ENCODE measurements around the gene SNORC. TPM values are rescaled to one million over a fixed set of nuclear protein-coding genes. Genes with fewer than 3 reads are reported as not detected.

SNORC gene
- total RNA-seq, 1 donor from 2014 or later = 3.1 TPM

DNA sequence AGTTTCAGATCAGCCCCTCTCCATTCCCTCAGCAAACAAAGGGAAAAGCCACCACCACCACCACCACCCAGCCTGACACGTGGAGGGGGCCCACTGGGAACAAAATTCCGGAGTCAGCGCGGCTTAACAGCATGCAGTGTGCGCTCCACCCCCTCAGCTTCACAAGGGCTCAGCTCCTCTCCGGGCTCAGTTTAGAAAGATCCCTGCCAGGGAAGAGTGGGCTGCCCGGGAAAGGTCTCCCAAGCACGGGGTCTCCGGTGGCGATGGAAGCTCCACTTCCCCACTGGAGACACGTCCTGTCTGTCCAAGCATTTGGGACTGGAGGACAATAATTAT, 55.7 kb downstream of the SNORC start:
- H3K27me3 Mint-ChIP-seq (ENCODE audit: low read depth, unreplicated experiment) = peaks cover 58% of the 10 kb centered on the region

DNA sequence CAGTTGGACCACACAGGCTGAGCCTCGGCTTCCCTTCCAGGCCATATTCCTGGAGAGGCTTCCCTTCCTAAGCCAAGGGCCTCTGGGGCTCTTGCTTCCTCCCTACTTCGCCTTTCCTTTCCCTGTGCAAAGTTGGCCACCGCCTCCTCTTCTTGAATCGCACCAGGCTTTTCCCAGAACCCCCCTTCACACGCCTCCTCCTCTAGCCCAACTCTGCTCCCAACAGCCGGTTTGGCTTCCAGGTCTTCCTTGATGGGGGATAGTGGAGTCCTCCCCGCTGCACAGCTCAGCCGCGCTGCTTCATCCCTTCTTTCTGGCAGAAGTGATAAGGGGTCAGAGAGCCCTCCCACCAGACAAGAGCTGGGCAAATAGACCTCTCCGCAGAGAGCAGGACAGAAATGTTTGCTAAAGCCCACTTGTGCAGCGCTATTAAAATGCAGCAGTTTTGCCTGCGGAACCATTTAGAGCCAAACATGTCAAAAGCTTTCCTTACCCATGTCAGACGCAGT, 56.4 kb downstream of the SNORC start:
- Mint-ChIP-seq H3K36me3 (ENCODE audit: low read depth, unreplicated experiment) (peaks cover 1% of the 10 kb centered on the region), H3K4me3 (ENCODE audit: unreplicated experiment) (peak overlapping the region; percentile 72), H3K27ac (ENCODE audit: unreplicated experiment) (no peak overlapping the region), H3K9me3 (ENCODE audit: unreplicated experiment) (peaks cover 16% of the 10 kb centered on the region), H3K27me3 (ENCODE audit: low read depth, unreplicated experiment) (peaks cover 58% of the 10 kb centered on the region), H3K4me1 (ENCODE audit: low read depth, unreplicated experiment) (no peaks in the 10 kb centered on the region)
- Histone ChIP-seq H3K9me3 (ENCODE audit: insufficient read depth, low read depth, low read length) (no peaks in the 10 kb centered on the region), H2AFZ (ENCODE audit: low read depth, low read length) (no peak overlapping the region), H4K20me1 (ENCODE audit: insufficient read depth, low read length) (no peaks in the 10 kb centered on the region), H3K4me1 (ENCODE audit: insufficient read depth, low read length) (no peaks in the 10 kb centered on the region), H3K4me2 (ENCODE audit: low read length) (peak overlapping the region; percentile 64), H3K79me2 (ENCODE audit: insufficient read depth, low read length) (no peaks in the 10 kb centered on the region), H3K36me3 (ENCODE audit: insufficient read depth, low read length) (no peaks in the 10 kb centered on the region), H3K27me3 (ENCODE audit: insufficient read depth, low read length) (peaks cover 39% of the 10 kb centered on the region), H3K9ac (ENCODE audit: low read length) (no peak overlapping the region), H3K4me3 (ENCODE audit: insufficient read depth, low read depth, low read length) (no peak overlapping the region), H3K27ac (ENCODE audit: low read depth, low read length) (no peak overlapping the region)
- no peak for DNase-seq (ENCODE audit: low read depth)
- no peak for FAIRE-seq
- TF ChIP-seq, protein P1, sequence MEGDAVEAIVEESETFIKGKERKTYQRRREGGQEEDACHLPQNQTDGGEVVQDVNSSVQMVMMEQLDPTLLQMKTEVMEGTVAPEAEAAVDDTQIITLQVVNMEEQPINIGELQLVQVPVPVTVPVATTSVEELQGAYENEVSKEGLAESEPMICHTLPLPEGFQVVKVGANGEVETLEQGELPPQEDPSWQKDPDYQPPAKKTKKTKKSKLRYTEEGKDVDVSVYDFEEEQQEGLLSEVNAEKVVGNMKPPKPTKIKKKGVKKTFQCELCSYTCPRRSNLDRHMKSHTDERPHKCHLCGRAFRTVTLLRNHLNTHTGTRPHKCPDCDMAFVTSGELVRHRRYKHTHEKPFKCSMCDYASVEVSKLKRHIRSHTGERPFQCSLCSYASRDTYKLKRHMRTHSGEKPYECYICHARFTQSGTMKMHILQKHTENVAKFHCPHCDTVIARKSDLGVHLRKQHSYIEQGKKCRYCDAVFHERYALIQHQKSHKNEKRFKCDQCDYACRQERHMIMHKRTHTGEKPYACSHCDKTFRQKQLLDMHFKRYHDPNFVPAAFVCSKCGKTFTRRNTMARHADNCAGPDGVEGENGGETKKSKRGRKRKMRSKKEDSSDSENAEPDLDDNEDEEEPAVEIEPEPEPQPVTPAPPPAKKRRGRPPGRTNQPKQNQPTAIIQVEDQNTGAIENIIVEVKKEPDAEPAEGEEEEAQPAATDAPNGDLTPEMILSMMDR (IDR thresholded peaks at IDR 0.05; ENCODE audit: insufficient read depth, low read depth, low read length) = no peak

More for the DNA sequence above, 55.7 kb downstream of the SNORC start:
- H3K27ac ChIP-seq (ENCODE audit: low read depth, low read length) = no peak overlapping the region
- H3K4me3 ChIP-seq (ENCODE audit: insufficient read depth, low read depth, low read length) = no peak overlapping the region
- no peaks in the 10 kb centered on the region for H3K36me3 ChIP-seq (ENCODE audit: insufficient read depth, low read length)
- H4K20me1 ChIP-seq (ENCODE audit: insufficient read depth, low read length) = no peaks in the 10 kb centered on the region
- H3K4me1 Mint-ChIP-seq (ENCODE audit: low read depth, unreplicated experiment) = no peaks in the 10 kb centered on the region
- FAIRE-seq = no peak
- DNase-seq (ENCODE audit: low read depth) = no peak
- TF ChIP-seq EZH2 (IDR thresholded peaks at IDR 0.05; ENCODE audit: insufficient read depth, low read length) = no peak
- TF ChIP-seq, protein P1 (IDR thresholded peaks at IDR 0.05; ENCODE audit: insufficient read depth, low read depth, low read length) = no peak
- no peak overlapping the region for H3K9ac ChIP-seq (ENCODE audit: low read length)
- no peak overlapping the region for H3K4me2 ChIP-seq (ENCODE audit: low read length)
- no peak overlapping the region for H3K27ac Mint-ChIP-seq (ENCODE audit: unreplicated experiment)
- H3K27me3 ChIP-seq (ENCODE audit: insufficient read depth, low read length) = peaks cover 40% of the 10 kb centered on the region
- no peaks in the 10 kb centered on the region for H3K79me2 ChIP-seq (ENCODE audit: insufficient read depth, low read length)
- H2AFZ ChIP-seq (ENCODE audit: low read depth, low read length) = no peak overlapping the region
- no peak overlapping the region for H3K4me3 Mint-ChIP-seq (ENCODE audit: unreplicated experiment)
- no peaks in the 10 kb centered on the region for H3K9me3 ChIP-seq (ENCODE audit: insufficient read depth, low read depth, low read length)
- peaks cover 14% of the 10 kb centered on the region for H3K9me3 Mint-ChIP-seq (ENCODE audit: unreplicated experiment)
- H3K36me3 Mint-ChIP-seq (ENCODE audit: low read depth, unreplicated experiment) = peaks cover under 1% of the 10 kb centered on the region
- H3K4me1 ChIP-seq (ENCODE audit: insufficient read depth, low read length) = no peaks in the 10 kb centered on the region

DNA sequence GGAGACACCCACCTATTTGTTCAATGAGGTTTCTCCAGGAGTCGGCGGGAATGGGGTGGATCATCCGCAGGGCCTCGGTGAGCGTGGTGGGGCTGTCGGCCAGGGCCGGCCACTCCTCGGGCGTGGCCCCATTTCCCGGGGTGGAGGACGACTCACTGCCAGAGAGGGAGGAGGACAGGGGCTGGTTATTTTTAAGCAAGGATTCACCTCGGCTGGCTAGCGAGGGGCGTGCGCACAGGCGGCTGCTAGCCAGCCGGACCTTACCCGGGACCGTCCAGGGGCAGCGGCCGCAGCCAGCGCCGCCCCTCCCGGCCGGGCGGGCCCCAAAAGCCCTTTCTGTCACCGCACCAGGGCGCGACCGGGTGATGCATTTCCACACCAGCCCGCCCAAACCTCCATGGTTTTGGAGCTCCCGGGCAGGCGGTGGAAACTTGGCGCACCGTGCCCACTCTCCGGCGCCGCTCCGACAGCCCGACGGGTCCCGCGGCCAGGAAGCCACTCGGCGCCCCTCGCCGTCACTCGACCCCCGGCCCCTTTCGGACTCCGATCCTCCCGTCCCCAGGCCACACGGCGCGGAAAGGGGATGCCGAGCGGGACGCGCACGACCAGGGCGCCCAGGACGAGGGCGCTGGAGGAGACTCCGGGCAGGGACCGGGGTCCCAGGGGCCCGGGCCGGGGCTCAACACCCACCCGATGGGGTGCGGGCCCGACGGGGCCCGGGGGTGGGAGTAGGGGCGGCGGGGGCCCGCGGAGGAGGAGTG, 57.1 kb downstream of the SNORC start:
- DNase-seq (ENCODE audit: low read depth) (no peak), FAIRE-seq (no peak)
- Histone ChIP-seq H4K20me1 (ENCODE audit: insufficient read depth, low read length) (no peaks in the 10 kb centered on the region), H3K9ac (ENCODE audit: low read length) (no peak overlapping the region), H3K27me3 (ENCODE audit: insufficient read depth, low read length) (peaks cover 39% of the 10 kb centered on the region), H3K4me1 (ENCODE audit: insufficient read depth, low read length) (no peaks in the 10 kb centered on the region), H3K9me3 (ENCODE audit: insufficient read depth, low read depth, low read length) (no peaks in the 10 kb centered on the region), H2AFZ (ENCODE audit: low read depth, low read length) (no peak overlapping the region), H3K79me2 (ENCODE audit: insufficient read depth, low read length) (no peaks in the 10 kb centered on the region), H3K36me3 (ENCODE audit: insufficient read depth, low read length) (no peaks in the 10 kb centered on the region), H3K4me2 (ENCODE audit: low read length) (peak overlapping the region; percentile 64), H3K27ac (ENCODE audit: low read depth, low read length) (no peak overlapping the region), H3K4me3 (ENCODE audit: insufficient read depth, low read depth, low read length) (no peak overlapping the region)
- peaks cover 1% of the 10 kb centered on the region for H3K36me3 Mint-ChIP-seq (ENCODE audit: low read depth, unreplicated experiment)
- peak; percentile 89 for TF ChIP-seq EZH2 (IDR thresholded peaks at IDR 0.05; ENCODE audit: insufficient read depth, low read length)
- TF ChIP-seq, protein P1 (IDR thresholded peaks at IDR 0.05; ENCODE audit: insufficient read depth, low read depth, low read length) = no peak
- H3K27ac Mint-ChIP-seq (ENCODE audit: unreplicated experiment) = no peak overlapping the region
- H3K4me1 Mint-ChIP-seq (ENCODE audit: low read depth, unreplicated experiment) = no peaks in the 10 kb centered on the region
- H3K4me3 Mint-ChIP-seq (ENCODE audit: unreplicated experiment) = peak overlapping the region; percentile 72
- peaks cover 55% of the 10 kb centered on the region for H3K27me3 Mint-ChIP-seq (ENCODE audit: low read depth, unreplicated experiment)
- peaks cover 16% of the 10 kb centered on the region for H3K9me3 Mint-ChIP-seq (ENCODE audit: unreplicated experiment)
